ENCODE data around the gene STK16. TPM values are rescaled to one million over a fixed set of nuclear protein-coding genes. Genes with fewer than 3 reads are reported as not detected.

STK16 gene
- total and polyA plus RNA-seq, 2 of the 13 experiments (the other 11 are each of a cell fraction or from before 2014, with no cell fraction given): 28.0 to 50.9 TPM

DNA sequence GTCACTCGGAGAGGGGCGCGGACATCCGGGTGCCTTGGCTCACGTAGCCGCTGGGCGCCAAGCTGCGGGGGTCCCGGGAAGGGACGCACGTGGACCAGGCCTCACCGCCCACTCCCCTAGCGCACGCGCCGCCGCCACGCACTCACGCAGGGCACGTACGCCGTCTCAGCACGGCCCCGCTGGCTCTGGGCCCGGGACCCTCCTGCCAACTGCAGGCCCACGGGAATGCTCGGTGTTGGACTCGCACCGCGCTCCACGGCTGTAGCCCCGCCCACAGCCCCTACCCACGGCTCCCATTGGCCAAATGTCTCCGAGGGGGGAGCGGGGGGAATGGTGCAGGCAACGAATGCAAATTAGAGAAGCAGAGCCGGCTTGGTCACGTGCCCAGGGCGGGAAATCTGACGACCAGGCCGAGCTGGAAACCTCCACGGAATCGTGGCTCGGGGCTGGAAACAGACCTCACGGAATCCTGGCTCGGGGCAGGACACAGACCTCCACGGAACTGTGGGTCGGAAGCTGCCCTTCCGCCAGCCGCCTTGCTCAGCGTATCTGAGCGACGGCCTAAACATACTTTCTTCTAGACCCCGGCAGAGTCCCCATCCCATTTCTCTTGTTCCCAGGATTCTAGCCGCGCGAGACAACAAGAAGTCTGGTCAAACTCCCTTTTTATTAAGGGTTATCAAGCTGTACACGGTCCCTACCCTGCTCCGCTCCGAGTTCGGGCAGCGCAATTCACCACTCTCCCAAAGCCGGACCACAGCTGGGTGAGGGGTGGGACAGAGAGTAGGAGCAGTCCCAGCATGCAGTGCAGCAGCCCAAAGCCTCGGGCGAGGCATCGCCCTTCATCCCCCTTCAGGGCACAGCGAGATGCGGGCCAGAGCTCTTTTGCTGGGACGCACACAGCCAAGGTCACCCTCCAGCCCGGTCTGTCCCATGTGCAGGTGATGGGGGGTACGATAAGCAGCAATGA is 26.3 kb upstream of the STK16 start, which contains the start of gene ABCB6 (continued):
- TF ChIP-seq, protein P1, sequence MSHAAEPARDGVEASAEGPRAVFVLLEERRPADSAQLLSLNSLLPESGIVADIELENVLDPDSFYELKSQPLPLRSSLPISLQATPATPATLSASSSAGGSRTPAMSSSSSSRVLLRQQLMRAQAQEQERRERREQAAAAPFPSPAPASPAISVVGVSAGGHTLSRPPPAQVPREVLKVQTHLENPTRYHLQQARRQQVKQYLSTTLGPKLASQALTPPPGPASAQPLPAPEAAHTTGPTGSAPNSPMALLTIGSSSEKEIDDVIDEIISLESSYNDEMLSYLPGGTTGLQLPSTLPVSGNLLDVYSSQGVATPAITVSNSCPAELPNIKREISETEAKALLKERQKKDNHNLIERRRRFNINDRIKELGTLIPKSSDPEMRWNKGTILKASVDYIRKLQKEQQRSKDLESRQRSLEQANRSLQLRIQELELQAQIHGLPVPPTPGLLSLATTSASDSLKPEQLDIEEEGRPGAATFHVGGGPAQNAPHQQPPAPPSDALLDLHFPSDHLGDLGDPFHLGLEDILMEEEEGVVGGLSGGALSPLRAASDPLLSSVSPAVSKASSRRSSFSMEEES (CRISPR knock-in tag; IDR thresholded peaks at IDR 0.05): peak; percentile 70
- TF ChIP-seq TOPORS (CRISPR knock-in tag; IDR thresholded peaks at IDR 0.05): peak; percentile 95
- TF ChIP-seq ZNF34 (CRISPR knock-in tag; IDR thresholded peaks at IDR 0.05; ENCODE audit: borderline replicate concordance): no peak
- TF ChIP-seq HIVEP1 (CRISPR knock-in tag; IDR thresholded peaks at IDR 0.05): peak; percentile 96
- TF ChIP-seq MTA3 (CRISPR knock-in tag; IDR thresholded peaks at IDR 0.05): no peak
- TF ChIP-seq ZNF720 (CRISPR knock-in tag; IDR thresholded peaks at IDR 0.05): no peak; the same call in 1 of the 2 replicates
- peak; percentile 96 for TF ChIP-seq IRF2 (CRISPR knock-in tag; IDR thresholded peaks at IDR 0.05)
- peak; percentile 67 for TF ChIP-seq SRSF1 (optimal IDR thresholded peaks at IDR 0.05; ENCODE audit: low read depth, low read length)
- TF ChIP-seq, protein P2, sequence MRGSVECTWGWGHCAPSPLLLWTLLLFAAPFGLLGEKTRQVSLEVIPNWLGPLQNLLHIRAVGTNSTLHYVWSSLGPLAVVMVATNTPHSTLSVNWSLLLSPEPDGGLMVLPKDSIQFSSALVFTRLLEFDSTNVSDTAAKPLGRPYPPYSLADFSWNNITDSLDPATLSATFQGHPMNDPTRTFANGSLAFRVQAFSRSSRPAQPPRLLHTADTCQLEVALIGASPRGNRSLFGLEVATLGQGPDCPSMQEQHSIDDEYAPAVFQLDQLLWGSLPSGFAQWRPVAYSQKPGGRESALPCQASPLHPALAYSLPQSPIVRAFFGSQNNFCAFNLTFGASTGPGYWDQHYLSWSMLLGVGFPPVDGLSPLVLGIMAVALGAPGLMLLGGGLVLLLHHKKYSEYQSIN (CRISPR knock-in tag; IDR thresholded peaks at IDR 0.05; ENCODE audit: borderline replicate concordance): no peak
- TF ChIP-seq TAF1 (CRISPR knock-in tag; IDR thresholded peaks at IDR 0.05): peak; percentile 100
- TF ChIP-seq, protein P3, sequence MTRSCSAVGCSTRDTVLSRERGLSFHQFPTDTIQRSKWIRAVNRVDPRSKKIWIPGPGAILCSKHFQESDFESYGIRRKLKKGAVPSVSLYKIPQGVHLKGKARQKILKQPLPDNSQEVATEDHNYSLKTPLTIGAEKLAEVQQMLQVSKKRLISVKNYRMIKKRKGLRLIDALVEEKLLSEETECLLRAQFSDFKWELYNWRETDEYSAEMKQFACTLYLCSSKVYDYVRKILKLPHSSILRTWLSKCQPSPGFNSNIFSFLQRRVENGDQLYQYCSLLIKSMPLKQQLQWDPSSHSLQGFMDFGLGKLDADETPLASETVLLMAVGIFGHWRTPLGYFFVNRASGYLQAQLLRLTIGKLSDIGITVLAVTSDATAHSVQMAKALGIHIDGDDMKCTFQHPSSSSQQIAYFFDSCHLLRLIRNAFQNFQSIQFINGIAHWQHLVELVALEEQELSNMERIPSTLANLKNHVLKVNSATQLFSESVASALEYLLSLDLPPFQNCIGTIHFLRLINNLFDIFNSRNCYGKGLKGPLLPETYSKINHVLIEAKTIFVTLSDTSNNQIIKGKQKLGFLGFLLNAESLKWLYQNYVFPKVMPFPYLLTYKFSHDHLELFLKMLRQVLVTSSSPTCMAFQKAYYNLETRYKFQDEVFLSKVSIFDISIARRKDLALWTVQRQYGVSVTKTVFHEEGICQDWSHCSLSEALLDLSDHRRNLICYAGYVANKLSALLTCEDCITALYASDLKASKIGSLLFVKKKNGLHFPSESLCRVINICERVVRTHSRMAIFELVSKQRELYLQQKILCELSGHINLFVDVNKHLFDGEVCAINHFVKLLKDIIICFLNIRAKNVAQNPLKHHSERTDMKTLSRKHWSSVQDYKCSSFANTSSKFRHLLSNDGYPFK (CRISPR knock-in tag; IDR thresholded peaks at IDR 0.05; ENCODE audit: borderline replicate concordance): peak; percentile 85
- TF ChIP-seq ZNF547 (CRISPR knock-in tag; IDR thresholded peaks at IDR 0.05): peak; percentile 96
- TF ChIP-seq ZNF143 (CRISPR knock-in tag; IDR thresholded peaks at IDR 0.05): peak; percentile 60
- no peak for TF ChIP-seq NFIB (CRISPR knock-in tag; IDR thresholded peaks at IDR 0.05; ENCODE audit: borderline replicate concordance)
- TF ChIP-seq, protein P4, sequence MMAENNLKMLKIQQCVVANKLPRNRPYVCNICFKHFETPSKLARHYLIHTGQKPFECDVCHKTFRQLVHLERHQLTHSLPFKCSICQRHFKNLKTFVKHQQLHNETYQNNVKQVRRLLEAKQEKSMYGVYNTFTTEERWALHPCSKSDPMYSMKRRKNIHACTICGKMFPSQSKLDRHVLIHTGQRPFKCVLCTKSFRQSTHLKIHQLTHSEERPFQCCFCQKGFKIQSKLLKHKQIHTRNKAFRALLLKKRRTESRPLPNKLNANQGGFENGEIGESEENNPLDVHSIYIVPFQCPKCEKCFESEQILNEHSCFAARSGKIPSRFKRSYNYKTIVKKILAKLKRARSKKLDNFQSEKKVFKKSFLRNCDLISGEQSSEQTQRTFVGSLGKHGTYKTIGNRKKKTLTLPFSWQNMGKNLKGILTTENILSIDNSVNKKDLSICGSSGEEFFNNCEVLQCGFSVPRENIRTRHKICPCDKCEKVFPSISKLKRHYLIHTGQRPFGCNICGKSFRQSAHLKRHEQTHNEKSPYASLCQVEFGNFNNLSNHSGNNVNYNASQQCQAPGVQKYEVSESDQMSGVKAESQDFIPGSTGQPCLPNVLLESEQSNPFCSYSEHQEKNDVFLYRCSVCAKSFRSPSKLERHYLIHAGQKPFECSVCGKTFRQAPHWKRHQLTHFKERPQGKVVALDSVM (CRISPR knock-in tag; IDR thresholded peaks at IDR 0.05): no peak
- TF ChIP-seq RXRA (CRISPR knock-in tag; IDR thresholded peaks at IDR 0.05): peak; percentile 80
- TF ChIP-seq ZNF552 (CRISPR knock-in tag; IDR thresholded peaks at IDR 0.05; ENCODE audit: borderline replicate concordance): peak; percentile 51; the same call in 1 of the 2 replicates
- TF ChIP-seq, protein P5, sequence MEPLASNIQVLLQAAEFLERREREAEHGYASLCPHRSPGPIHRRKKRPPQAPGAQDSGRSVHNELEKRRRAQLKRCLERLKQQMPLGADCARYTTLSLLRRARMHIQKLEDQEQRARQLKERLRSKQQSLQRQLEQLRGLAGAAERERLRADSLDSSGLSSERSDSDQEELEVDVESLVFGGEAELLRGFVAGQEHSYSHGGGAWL (CRISPR knock-in tag; IDR thresholded peaks at IDR 0.05): peak; percentile 98
- peak; percentile 32; the same call in 1 of the 2 replicates for TF ChIP-seq ZNF629 (CRISPR knock-in tag; conservative IDR thresholded peaks at IDR 0.05)
- TF ChIP-seq ZMYM3 (CRISPR knock-in tag; IDR thresholded peaks at IDR 0.05): peak; percentile 24; the same call in 1 of the 2 replicates
- no peak for TF ChIP-seq TRIM24 (CRISPR knock-in tag; IDR thresholded peaks at IDR 0.05)
